K562 (cell line): ENCODE results near the gene CCDC201. TPM values are rescaled to one million over a fixed set of nuclear protein-coding genes. Genes with fewer than 3 reads are reported as not detected.
"Not testable (repeated sequence)": the region's sequence is repeated elsewhere in the genome, so short reads cannot be mapped to it uniquely, and the experiment has no call there.

Source experiments
- ATAC-seq: fragments of 200-7000 bp; cut with Tn5 transposase; 3 replicates; pipeline ENCODE4 v1.9.1; 2020; ENCODE audit warnings: moderate library complexity
- BruUV-seq: library from RNA; stranded (reverse); fragments of 400-500 nt; replicated peaks from 2 replicates; lab custom pipeline; 2021; lab: Mats Ljungman, UMichigan
- CTCF ChIA-PET: fragments of 300-600 bp; formaldehyde crosslinking; extraction: SDS; loops from one replicate; lab custom pipeline; 2021; ENCODE audit warnings: low intra/inter-chr PET ratio; lab: Yijun Ruan, JAX
- POLR2A ChIA-PET: fragments of 300-600, 350-650 bp; sonication (Branson Sonifier 250); formaldehyde crosslinking; extraction: SDS; loops from one replicate; lab custom pipeline; 2021; ENCODE audit warnings: antibody characterized with exemption, inconsistent platforms; lab: Yijun Ruan, JAX
- DNase-seq, 4 experiments: peaks; one replicate each; pipeline versions ENCODE4 v3.0.0 to v3.0.0-alpha.2; 2011 to 2018; ENCODE audit warnings: low spot score in 3 of 4, mixed read lengths in 3 of 4; ENCODE audit errors: extremely low read depth in 1 of 4
- FAIRE-seq: peaks from 2 replicates; lab custom pipeline; 2011; peaks lifted over from hg19 to GRCh38; lab: Jason Lieb, UNC
- H2AFZ ChIP-seq: 2 replicates; pipeline ENCODE4 v1.6.0; 2011; ENCODE audit warnings: low read depth, low read length, control low read depth, inconsistent platforms
- H3K27ac ChIP-seq: fragments of 200-600 bp; 3 replicates; pipeline ENCODE4 v1.8.0; 2011; ENCODE audit warnings: low read depth, mild to moderate bottlenecking, control low read depth, inconsistent platforms, low read length, moderate library complexity, mixed read lengths; ENCODE audit errors: extremely low read depth
- H3K27me3 ChIP-seq, 2 experiments: fragments of 300-600 bp in 1 of 2; 2 replicates in 1 of 2; 3 replicates in 1 of 2; pipeline versions ENCODE4 v1.6.0 to v1.8.0; 2011; ENCODE audit warnings: inconsistent platforms in 2 of 2, low read length in 2 of 2, mild to moderate bottlenecking in 1 of 2, mixed read lengths in 1 of 2, moderate library complexity in 1 of 2; ENCODE audit not compliant: control insufficient read depth in 2 of 2, insufficient read depth in 2 of 2
- H3K36me3 ChIP-seq: fragments of 300-600 bp; 3 replicates; pipeline ENCODE4 v1.8.0; 2011; ENCODE audit warnings: mild to moderate bottlenecking, low read length, inconsistent platforms; ENCODE audit not compliant: control insufficient read depth, insufficient read depth
- H3K4me1 ChIP-seq, 2 experiments: fragments of 200-600 bp in 1 of 2; replicated peaks in 1 of 2; 2 replicates in 1 of 2; 3 replicates in 1 of 2; pipeline versions ENCODE4 v1.5.1 to v1.8.0; 2011; ENCODE audit warnings: inconsistent platforms in 2 of 2, low read length in 2 of 2, mild to moderate bottlenecking in 1 of 2, mixed read lengths in 1 of 2, moderate library complexity in 1 of 2; ENCODE audit not compliant: control insufficient read depth in 2 of 2, insufficient read depth in 2 of 2
- H3K4me2 ChIP-seq: 2 replicates; pipeline ENCODE4 v1.6.1; 2011; ENCODE audit warnings: low read length, control low read depth, inconsistent platforms, mixed read lengths; ENCODE audit not compliant: insufficient read depth
- H3K4me3 ChIP-seq: fragments of 200-600 bp; sonication (generic), shearing (Covaris generic); 2 replicates; pipeline ENCODE4 v1.5.1; 2016; ENCODE audit warnings: control low read depth, inconsistent platforms
- H3K79me2 ChIP-seq: fragments of 200-600 bp; 3 replicates; pipeline ENCODE4 v1.8.0; 2011; ENCODE audit warnings: low read length, inconsistent platforms; ENCODE audit not compliant: control insufficient read depth, insufficient read depth
- H3K9ac ChIP-seq, 2 experiments: 2 replicates each; pipeline versions ENCODE4 v1.6.0 to v1.6.1; 2011; ENCODE audit warnings: low read depth in 2 of 2, low read length in 2 of 2, control low read depth in 1 of 2, inconsistent platforms in 1 of 2, mild to moderate bottlenecking in 1 of 2, mixed read lengths in 1 of 2; ENCODE audit not compliant: insufficient read depth in 1 of 2
- H3K9me1 ChIP-seq: one replicate; pipeline ENCODE4 v1.6.0; 2011; ENCODE audit warnings: inconsistent platforms, mild to moderate bottlenecking, low read length, moderate library complexity; ENCODE audit not compliant: control insufficient read depth, insufficient read depth
- H3K9me3 ChIP-seq: replicated peaks from 2 replicates; pipeline ENCODE4 v1.5.1; 2011; ENCODE audit warnings: low read depth, low read length, inconsistent platforms; ENCODE audit not compliant: control insufficient read depth, insufficient read depth
- H4K20me1 ChIP-seq: replicated peaks from 2 replicates; pipeline ENCODE4 v1.6.1; 2011; ENCODE audit warnings: low read length, inconsistent platforms, mixed read lengths; ENCODE audit not compliant: control insufficient read depth, insufficient read depth
- ZNF134 ChIP-seq: fragments of 250-450 bp; sonication (Bioruptor Pico); conservative IDR thresholded peaks from 2 replicates; pipeline ENCODE4 v1.4.0; 2020
- WGBS: fragments of 100-300 bp; shearing (Covaris generic); methylation state at CpG from one replicate; pipeline ENCODE4 v1.1.6; 2016; ENCODE audit warnings: low coverage, mixed read lengths; ENCODE audit not compliant: insufficient coverage; ENCODE audit errors: missing lambda C conversion rate; 5-methylcytosine and 5-hydroxymethylcytosine counted together
- in situ Hi-C: fragments of 300-500 bp; cut with MboI; formaldehyde crosslinking; loops from 4 replicates; pipeline ENCODE4 v1.15.0; 2018; ENCODE audit warnings: inconsistent platforms, mixed read lengths
- intact Hi-C: fragments of 100-400 bp; cut with micrococcal nuclease; formaldehyde crosslinking; loops from 2 replicates; pipeline ENCODE4 v1.14.2; 2022
- polyA plus RNA-seq, 8 experiments: library from polyadenylated mRNA; depleted of rRNA in 4 of 8; stranded (reverse) in 5 of 8; unstranded in 3 of 8; fragments of >200 nt; fragmentation: Nextera tagmentation in 2 of 8; fragmentation: Illumina TruSeq in 1 of 8; extraction: Ambion mirVana in 2 of 8; extraction: Trizol in 1 of 8; gene quantifications; 2 replicates each; pipeline versions ENCODE4 v1.2.1 to v1.2.3, GENCODE V29; 2011 to 2014; ENCODE audit warnings: inconsistent platforms in 1 of 8, missing spikeins in 1 of 8
- total RNA-seq, 7 experiments: library from RNA; depleted of rRNA in 6 of 7; stranded (reverse); fragments of >200 nt in 6 of 7; fragmentation: Illumina TruSeq in 2 of 7; extraction: Trizol in 2 of 7; gene quantifications; 2 replicates each; pipeline versions ENCODE4 v1.2.1 to v1.2.3, GENCODE V29; 2011 to 2021; ENCODE audit warnings: low replicate concordance in 1 of 7

Gene CCDC201
- total and polyA plus RNA-seq, 9 of the 15 experiments (the other 6 are each of a cell fraction or from before 2014, with no cell fraction given), result not detected

GRCh38 chr7:45856888-45857287 lies 16.0 kb downstream of the CCDC201 start:
- H3K4me3 ChIP-seq, H3K27ac ChIP-seq, CTCF ChIA-PET, H3K9me1 ChIP-seq, POLR2A ChIA-PET, DNase-seq, ATAC-seq, H3K79me2 ChIP-seq, H3K9ac ChIP-seq, H4K20me1 ChIP-seq, H3K4me1 ChIP-seq, H3K36me3 ChIP-seq, FAIRE-seq, H3K9me3 ChIP-seq, H3K27me3 ChIP-seq, H3K4me2 ChIP-seq, H2AFZ ChIP-seq, BruUV-seq: not testable (repeated sequence)
- 3% methylated on average over 4 of the region's 4 CpGs for WGBS
- in situ Hi-C loops, result loop anchor here (25.0 kb wide), 1 partner anchor 695 kb away; the partner anchor contains the start of gene RAMP3
- intact Hi-C loops, result loop anchor here (10.0 kb wide), 1 partner anchor 452 kb away; no protein-coding TSS in a partner anchor
- TF ChIP-seq ZNF134 (CRISPR knock-in tag), result peak; percentile 83

- H3K27me3 ChIP-seq, CTCF ChIA-PET, BruUV-seq, ATAC-seq, H3K4me1 ChIP-seq, POLR2A ChIA-PET, H3K4me2 ChIP-seq, H4K20me1 ChIP-seq, H3K4me3 ChIP-seq, DNase-seq, H3K27ac ChIP-seq, H2AFZ ChIP-seq, H3K36me3 ChIP-seq, H3K79me2 ChIP-seq, H3K9ac ChIP-seq, H3K9me1 ChIP-seq, FAIRE-seq, H3K9me3 ChIP-seq: not testable (repeated sequence)
- intact Hi-C loops (loop anchor here (10.0 kb wide), 1 partner anchor 451 kb away; no protein-coding TSS in a partner anchor), in situ Hi-C loops (loop anchor here (25.0 kb wide), 1 partner anchor 693 kb away; the partner anchor contains the start of gene RAMP3)
- WGBS, result 0% methylated on average over 3 of the region's 3 CpGs
Measured at GRCh38 chr7:45855680-45856079, 17.2 kb downstream of the CCDC201 start.
